Measurements from ENCODE around the gene BACH2. TPM values are rescaled to one million over a fixed set of nuclear protein-coding genes. Genes with fewer than 3 reads are reported as not detected.

BACH2 gene
- total and polyA plus RNA-seq, 2 of the 4 experiments (the other 2 are of a cell fraction), result 1.3 to 1.4 TPM

DNA sequence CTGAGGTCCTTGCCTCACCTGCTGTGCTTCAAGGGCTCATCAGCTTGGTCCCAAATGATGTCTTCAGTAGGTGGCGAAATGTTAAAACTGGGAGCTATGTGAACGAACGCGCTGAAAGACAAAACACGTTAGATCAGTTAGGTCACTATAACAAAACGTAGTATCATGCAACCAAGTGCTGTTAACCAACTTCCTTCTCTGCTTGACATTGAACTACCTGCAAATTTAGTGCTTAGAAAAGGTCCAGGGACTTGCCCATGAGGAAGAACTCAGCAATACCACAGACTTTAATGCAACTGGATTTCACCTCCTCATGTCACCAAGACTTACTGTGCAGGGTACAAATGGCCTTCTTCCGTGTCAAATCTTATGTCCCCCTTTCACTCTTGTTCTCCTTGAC is 24.8 kb downstream of the BACH2 start:
- H3K4ac ChIP-seq (ENCODE audit: low read depth, low read length), result no peak overlapping the region
- H2AK5ac ChIP-seq (ENCODE audit: low read depth, low read length), result no peak overlapping the region
- ChIA-PET POLR2A (ENCODE audit: unreplicated experiment) (no interaction called here), CTCF (interaction anchor here (1.1 kb wide), 1 partner anchor 9 kb away, joined by 3 read pairs; no protein-coding TSS in a partner anchor)
- no peak overlapping the region for H4K5ac ChIP-seq (ENCODE audit: low read depth, low read length)
- no peak overlapping the region for H3K4me2 ChIP-seq (ENCODE audit: low read depth, low read length)
- dilution Hi-C loops (cut with HindIII; ENCODE audit: low sequenced_read_pairs, unreplicated experiment), result no loop called here
- no peak overlapping the region for H4K91ac ChIP-seq (ENCODE audit: insufficient read depth, low read depth, low read length)
- no peak overlapping the region for H2AFZ ChIP-seq (replicated peaks; ENCODE audit: low read length, poor library complexity)
- no peaks in the 10 kb centered on the region for H3K4me1 ChIP-seq (ENCODE audit: control insufficient read depth, insufficient read depth, low read length)
- no peak overlapping the region for H2BK5ac ChIP-seq (ENCODE audit: low read depth, low read length, poor library complexity, severe bottlenecking)
- no peak overlapping the region for H3K4me3 ChIP-seq (ENCODE audit: insufficient read depth, low read depth, low read length)
- no peak overlapping the region for H2BK120ac ChIP-seq (ENCODE audit: low read depth, low read length)
- no peaks in the 10 kb centered on the region for H4K20me1 ChIP-seq (ENCODE audit: insufficient read depth, low read length)
- 100% methylated on average over 1 of the region's 7 CpGs; no CpG with 5 or more reads in 1 of the 2 experiments for WGBS, 2 experiments (ENCODE audit: extremely low coverage in 2 of 2, insufficient read length in 1 of 2)
- no peak overlapping the region for H4K8ac ChIP-seq (ENCODE audit: low read depth in 2 of 2, low read length in 2 of 2)
- no peak overlapping the region for H3K56ac ChIP-seq (ENCODE audit: extremely low read depth, insufficient read depth, low read length)
- H3K36me3 ChIP-seq (ENCODE audit: control insufficient read depth, insufficient read depth, low read length), result no peaks in the 10 kb centered on the region
- H3K27me3 ChIP-seq (ENCODE audit: control insufficient read depth, insufficient read depth, low read length), result no peaks in the 10 kb centered on the region; the same call in 1 of the 2 replicates
- H3K18ac ChIP-seq (ENCODE audit: low read depth, low read length), result no peak overlapping the region
- TF ChIP-seq CEBPB (IDR thresholded peaks at IDR 0.05; ENCODE audit: low read depth, low read length) (no peak), NFE2L2 (IDR thresholded peaks at IDR 0.05; ENCODE audit: low read depth, low read length) (no peak), MAZ (IDR thresholded peaks at IDR 0.05; ENCODE audit: borderline replicate concordance, low read depth, low read length) (no peak), RFX5 (IDR thresholded peaks at IDR 0.05; ENCODE audit: low read depth, low read length) (no peak), POLR2A (IDR thresholded peaks at IDR 0.05; ENCODE audit: low read depth, low read length) (no peak), MAFK (IDR thresholded peaks at IDR 0.05; ENCODE audit: low read depth, low read length) (no peak), FOS (IDR thresholded peaks at IDR 0.05; ENCODE audit: low read depth, low read length) (no peak), CTCF (conservative IDR thresholded peaks at IDR 0.05; ENCODE audit: low read depth, low read length) (no peak), SMC3 (IDR thresholded peaks at IDR 0.05; ENCODE audit: low read depth, low read length) (no peak)
- DNase-seq (no peak), ATAC-seq (ENCODE audit: low read depth) (no peak)
- no peaks in the 10 kb centered on the region for H3K9me1 ChIP-seq (ENCODE audit: insufficient read depth, low read length)
- no peak overlapping the region for H3K27ac ChIP-seq (ENCODE audit: insufficient read depth, low read length)
- no peak overlapping the region for H3K23ac ChIP-seq (ENCODE audit: low read depth, low read length)
- no peak overlapping the region for H3K14ac ChIP-seq (replicated peaks; ENCODE audit: low read depth, low read length)
- peaks cover 2% of the 10 kb centered on the region; the same call in 1 of the 2 replicates for H3K9me3 ChIP-seq (ENCODE audit: control insufficient read depth, insufficient read depth, low read length)
- H2BK20ac ChIP-seq (ENCODE audit: low read depth, low read length), result no peak overlapping the region
- H2BK15ac ChIP-seq (ENCODE audit: low read depth, low read length), result no peak overlapping the region
- intact Hi-C loops (cut with micrococcal nuclease), result no loop called here
- BruUV-seq (replicated peaks), result no TSS peak
- no peak overlapping the region for H3K9ac ChIP-seq (ENCODE audit: low read depth, low read length)
- H2AK9ac ChIP-seq (replicated peaks; ENCODE audit: low read depth, low read length, poor library complexity), result no peak overlapping the region
- in situ Hi-C loops (cut with MboI; ENCODE audit: low sequenced_read_pairs), result no loop called here
- no peaks in the 10 kb centered on the region for H3K79me1 ChIP-seq (ENCODE audit: low read depth in 1 of 2, low read length in 2 of 2)
